ENCODE measurements around the gene SLC22A23.

DNA sequence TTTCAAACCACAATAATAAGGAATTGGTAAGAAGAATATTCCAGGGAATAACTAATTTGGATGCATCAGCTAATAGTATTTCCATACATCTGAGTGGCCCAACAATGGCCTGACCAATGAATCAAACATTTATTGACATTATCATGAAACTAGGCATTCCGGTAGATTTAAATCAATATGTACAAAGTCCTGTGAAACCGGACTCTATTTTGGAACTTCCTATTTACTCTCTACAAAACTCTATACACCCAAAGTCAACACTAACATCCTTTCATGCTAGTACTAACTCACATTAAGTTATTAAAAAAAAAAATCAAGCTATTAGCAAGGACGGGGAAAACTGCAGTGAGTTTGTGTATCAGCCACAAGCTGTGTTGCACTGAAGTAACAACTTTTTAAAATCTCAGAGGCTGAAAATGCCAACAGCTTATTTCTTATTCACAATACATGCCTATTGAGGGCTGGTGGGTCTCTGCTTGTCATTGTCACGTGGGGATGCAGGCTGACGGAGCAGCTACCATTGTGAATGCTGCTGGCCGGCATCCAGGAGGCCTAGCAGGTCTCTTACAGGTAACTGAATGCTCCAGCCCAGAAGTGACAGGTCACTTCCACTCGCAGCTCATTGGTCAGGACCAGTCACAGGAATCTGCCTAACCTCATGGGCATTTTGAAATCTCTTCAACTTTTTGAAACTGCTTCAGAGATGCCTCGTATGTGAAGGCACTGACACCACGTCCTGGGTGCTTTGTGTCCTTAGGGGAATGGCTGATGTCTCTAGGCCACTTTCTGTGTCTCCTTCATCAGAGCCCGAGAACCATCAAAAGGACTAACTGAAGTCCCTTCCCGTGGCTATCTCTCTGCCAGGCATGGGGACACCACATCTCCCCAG, 76.3 kb downstream of the SLC22A23 start:
- TF ChIP-seq, protein P1, sequence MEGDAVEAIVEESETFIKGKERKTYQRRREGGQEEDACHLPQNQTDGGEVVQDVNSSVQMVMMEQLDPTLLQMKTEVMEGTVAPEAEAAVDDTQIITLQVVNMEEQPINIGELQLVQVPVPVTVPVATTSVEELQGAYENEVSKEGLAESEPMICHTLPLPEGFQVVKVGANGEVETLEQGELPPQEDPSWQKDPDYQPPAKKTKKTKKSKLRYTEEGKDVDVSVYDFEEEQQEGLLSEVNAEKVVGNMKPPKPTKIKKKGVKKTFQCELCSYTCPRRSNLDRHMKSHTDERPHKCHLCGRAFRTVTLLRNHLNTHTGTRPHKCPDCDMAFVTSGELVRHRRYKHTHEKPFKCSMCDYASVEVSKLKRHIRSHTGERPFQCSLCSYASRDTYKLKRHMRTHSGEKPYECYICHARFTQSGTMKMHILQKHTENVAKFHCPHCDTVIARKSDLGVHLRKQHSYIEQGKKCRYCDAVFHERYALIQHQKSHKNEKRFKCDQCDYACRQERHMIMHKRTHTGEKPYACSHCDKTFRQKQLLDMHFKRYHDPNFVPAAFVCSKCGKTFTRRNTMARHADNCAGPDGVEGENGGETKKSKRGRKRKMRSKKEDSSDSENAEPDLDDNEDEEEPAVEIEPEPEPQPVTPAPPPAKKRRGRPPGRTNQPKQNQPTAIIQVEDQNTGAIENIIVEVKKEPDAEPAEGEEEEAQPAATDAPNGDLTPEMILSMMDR (conservative IDR thresholded peaks at IDR 0.05; ENCODE audit: low read depth in 2 of 2) = no peak
- no peak for TF ChIP-seq POLR2AphosphoS5 (IDR thresholded peaks at IDR 0.05; ENCODE audit: low read depth)
- no peak for TF ChIP-seq EZH2 (IDR thresholded peaks at IDR 0.05; ENCODE audit: low read depth, unreplicated experiment)
- TF ChIP-seq CREB1 (CRISPR knock-in tag; IDR thresholded peaks at IDR 0.05; ENCODE audit: low read depth) = no peak
- TF ChIP-seq, protein P2, sequence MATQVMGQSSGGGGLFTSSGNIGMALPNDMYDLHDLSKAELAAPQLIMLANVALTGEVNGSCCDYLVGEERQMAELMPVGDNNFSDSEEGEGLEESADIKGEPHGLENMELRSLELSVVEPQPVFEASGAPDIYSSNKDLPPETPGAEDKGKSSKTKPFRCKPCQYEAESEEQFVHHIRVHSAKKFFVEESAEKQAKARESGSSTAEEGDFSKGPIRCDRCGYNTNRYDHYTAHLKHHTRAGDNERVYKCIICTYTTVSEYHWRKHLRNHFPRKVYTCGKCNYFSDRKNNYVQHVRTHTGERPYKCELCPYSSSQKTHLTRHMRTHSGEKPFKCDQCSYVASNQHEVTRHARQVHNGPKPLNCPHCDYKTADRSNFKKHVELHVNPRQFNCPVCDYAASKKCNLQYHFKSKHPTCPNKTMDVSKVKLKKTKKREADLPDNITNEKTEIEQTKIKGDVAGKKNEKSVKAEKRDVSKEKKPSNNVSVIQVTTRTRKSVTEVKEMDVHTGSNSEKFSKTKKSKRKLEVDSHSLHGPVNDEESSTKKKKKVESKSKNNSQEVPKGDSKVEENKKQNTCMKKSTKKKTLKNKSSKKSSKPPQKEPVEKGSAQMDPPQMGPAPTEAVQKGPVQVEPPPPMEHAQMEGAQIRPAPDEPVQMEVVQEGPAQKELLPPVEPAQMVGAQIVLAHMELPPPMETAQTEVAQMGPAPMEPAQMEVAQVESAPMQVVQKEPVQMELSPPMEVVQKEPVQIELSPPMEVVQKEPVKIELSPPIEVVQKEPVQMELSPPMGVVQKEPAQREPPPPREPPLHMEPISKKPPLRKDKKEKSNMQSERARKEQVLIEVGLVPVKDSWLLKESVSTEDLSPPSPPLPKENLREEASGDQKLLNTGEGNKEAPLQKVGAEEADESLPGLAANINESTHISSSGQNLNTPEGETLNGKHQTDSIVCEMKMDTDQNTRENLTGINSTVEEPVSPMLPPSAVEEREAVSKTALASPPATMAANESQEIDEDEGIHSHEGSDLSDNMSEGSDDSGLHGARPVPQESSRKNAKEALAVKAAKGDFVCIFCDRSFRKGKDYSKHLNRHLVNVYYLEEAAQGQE (IDR thresholded peaks at IDR 0.05; ENCODE audit: unreplicated experiment) = no peak
- no peak for TF ChIP-seq EZH2phosphoT487 (IDR thresholded peaks at IDR 0.05; ENCODE audit: unreplicated experiment)
- no peak for TF ChIP-seq JUNB (IDR thresholded peaks at IDR 0.05; ENCODE audit: unreplicated experiment)
- TF ChIP-seq ZNF331 (CRISPR knock-in tag; IDR thresholded peaks at IDR 0.05; ENCODE audit: low read depth) = no peak
- no peak for TF ChIP-seq STAT1 (IDR thresholded peaks at IDR 0.05; ENCODE audit: unreplicated experiment)
